ENCODE data around the gene OSBPL3. TPM values are rescaled to one million over a fixed set of nuclear protein-coding genes. Genes with fewer than 3 reads are reported as not detected.

OSBPL3 gene
- total and polyA plus RNA-seq, 10 donors: 10.3 to 33.9 (median 26.8) TPM

DNA sequence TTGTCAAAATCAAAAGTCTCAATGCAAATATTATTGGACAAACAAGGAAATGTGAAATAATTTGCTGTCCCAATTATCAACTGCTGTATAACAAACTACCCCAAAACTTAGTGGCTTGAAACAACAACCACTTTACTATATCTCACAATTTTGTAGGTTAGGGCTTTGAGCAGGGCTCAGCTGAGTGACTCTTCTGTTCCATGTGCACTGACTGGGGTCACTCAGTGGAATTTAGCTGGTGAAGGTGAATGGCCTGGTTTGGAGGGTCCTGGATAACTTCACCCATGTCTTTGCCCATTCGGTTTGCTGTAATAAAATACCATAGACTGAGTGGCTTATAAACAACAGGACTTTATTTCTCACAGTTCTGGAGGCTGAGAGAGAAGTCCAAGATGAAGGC lies 219.0 kb downstream of the OSBPL3 start:
- WGBS, 5 donors: 57 to 92% (median 79%) methylated on average over 1 of the region's 1 CpG
- Histone ChIP-seq H3K4me1 (peaks cover 0 to 23% (median 9%) of the 10 kb centered on the region in 6 donors), H3K27ac (no peak overlapping the region), H3K9me3 (no peaks in the 10 kb centered on the region), H3K4me3 (no peak overlapping the region), H3K27me3 (replicated peaks in 1 of 7) (peaks cover 0 to 85% (median 32%) of the 10 kb centered on the region in 7 donors), H3K36me3 (no peaks in the 10 kb centered on the region)
- no peak for DNase-seq
- intact Hi-C loops (cut with DNase I; ENCODE audit: low total_unique reads): no loop called here
- TF ChIP-seq POLR2A (IDR thresholded peaks at IDR 0.05) (no peak), POLR2AphosphoS5 (IDR thresholded peaks at IDR 0.05) (no peak)

- peak within 1 kb of the TSS; percentile 48 to 78 (median 62) for H3K4me3 ChIP-seq
- WGBS, 5 donors: 10 to 23% (median 11%) methylated on average over 34 to 81 of the region's 81 CpGs
- H3K27me3 ChIP-seq (replicated peaks in 1 of 7): peaks cover 0 to 69% (median 32%) of the 10 kb centered on the region in 7 donors
- H3K36me3 ChIP-seq: no peaks in the 10 kb centered on the region
- H3K9me3 ChIP-seq: no peaks in the 10 kb centered on the region
- H3K4me1 ChIP-seq: peaks cover 0 to 27% (median 9%) of the 10 kb centered on the region in 6 donors
- intact Hi-C loops (cut with DNase I; ENCODE audit: low total_unique reads): no loop called here
- TF ChIP-seq CTCF (IDR thresholded peaks at IDR 0.05 in 8 of 11, conservative IDR thresholded peaks at IDR 0.05 in 3 of 11) (no peak), POLR2A (IDR thresholded peaks at IDR 0.05) (no peak), POLR2AphosphoS5 (IDR thresholded peaks at IDR 0.05) (no peak)
- peak within 1 kb of the TSS in 5 of 8 donors; percentile 20 to 55 (median 44) for H3K27ac ChIP-seq
- DNase-seq: peak; percentile 82
These were observed 222.4 kb downstream of the OSBPL3 start, which contains the start of gene GSDME for GRCh38 chr7:24757353-24758275. Gene GSDME, minus strand, starts transcription at chr7:24757464. Its CDS starts 7,690 bp downstream, at chr7:24749774.

- intact Hi-C loops (cut with DNase I; ENCODE audit: low total_unique reads): no loop called here
- Histone ChIP-seq H3K4me3 (peak overlapping the region; percentile 48 to 78 (median 62)), H3K27ac (peak overlapping the region in 5 of 8 donors; percentile 20 to 55 (median 44)), H3K36me3 (no peaks in the 10 kb centered on the region), H3K27me3 (replicated peaks in 1 of 7) (peaks cover 0 to 60% (median 32%) of the 10 kb centered on the region in 7 donors), H3K4me1 (peaks cover 0 to 27% (median 9%) of the 10 kb centered on the region in 6 donors), H3K9me3 (no peaks in the 10 kb centered on the region)
- DNase-seq: peak; percentile 82
- TF ChIP-seq POLR2AphosphoS5 (IDR thresholded peaks at IDR 0.05): no peak
- TF ChIP-seq CTCF (IDR thresholded peaks at IDR 0.05 in 8 of 11, conservative IDR thresholded peaks at IDR 0.05 in 3 of 11): no peak
- no peak for TF ChIP-seq POLR2A (IDR thresholded peaks at IDR 0.05)
- 6 to 11% (median 10%) methylated on average over 40 to 54 of the region's 54 CpGs for WGBS, 5 donors
These were observed 223.2 kb downstream of the OSBPL3 start for GRCh38 chr7:24756545-24757352.

- no peaks in the 10 kb centered on the region for H3K9me3 ChIP-seq
- peaks cover 0 to 55% (median 32%) of the 10 kb centered on the region in 7 donors for H3K27me3 ChIP-seq (replicated peaks in 1 of 7)
- H3K4me1 ChIP-seq: peaks cover 0 to 27% (median 9%) of the 10 kb centered on the region in 6 donors
- H3K4me3 ChIP-seq: peak overlapping the region in 2 of 8 donors; percentile 63 to 69
- TF ChIP-seq POLR2A (IDR thresholded peaks at IDR 0.05): no peak
- no peak for TF ChIP-seq POLR2AphosphoS5 (IDR thresholded peaks at IDR 0.05)
- no peak for TF ChIP-seq CTCF (IDR thresholded peaks at IDR 0.05 in 8 of 11, conservative IDR thresholded peaks at IDR 0.05 in 3 of 11)
- no peak overlapping the region for H3K27ac ChIP-seq
- DNase-seq: no peak
- WGBS, 5 donors: 66 to 72% (median 69%) methylated on average over 12 of the region's 12 CpGs
- intact Hi-C loops (cut with DNase I; ENCODE audit: low total_unique reads): no loop called here
- H3K36me3 ChIP-seq: no peaks in the 10 kb centered on the region
These were observed 224.2 kb downstream of the OSBPL3 start for GRCh38 chr7:24755541-24756407.
